ENCODE data around the gene ZNF536. TPM values are rescaled to one million over a fixed set of nuclear protein-coding genes. Genes with fewer than 3 reads are reported as not detected.

The ZNF536 gene
- not detected for total RNA-seq

DNA sequence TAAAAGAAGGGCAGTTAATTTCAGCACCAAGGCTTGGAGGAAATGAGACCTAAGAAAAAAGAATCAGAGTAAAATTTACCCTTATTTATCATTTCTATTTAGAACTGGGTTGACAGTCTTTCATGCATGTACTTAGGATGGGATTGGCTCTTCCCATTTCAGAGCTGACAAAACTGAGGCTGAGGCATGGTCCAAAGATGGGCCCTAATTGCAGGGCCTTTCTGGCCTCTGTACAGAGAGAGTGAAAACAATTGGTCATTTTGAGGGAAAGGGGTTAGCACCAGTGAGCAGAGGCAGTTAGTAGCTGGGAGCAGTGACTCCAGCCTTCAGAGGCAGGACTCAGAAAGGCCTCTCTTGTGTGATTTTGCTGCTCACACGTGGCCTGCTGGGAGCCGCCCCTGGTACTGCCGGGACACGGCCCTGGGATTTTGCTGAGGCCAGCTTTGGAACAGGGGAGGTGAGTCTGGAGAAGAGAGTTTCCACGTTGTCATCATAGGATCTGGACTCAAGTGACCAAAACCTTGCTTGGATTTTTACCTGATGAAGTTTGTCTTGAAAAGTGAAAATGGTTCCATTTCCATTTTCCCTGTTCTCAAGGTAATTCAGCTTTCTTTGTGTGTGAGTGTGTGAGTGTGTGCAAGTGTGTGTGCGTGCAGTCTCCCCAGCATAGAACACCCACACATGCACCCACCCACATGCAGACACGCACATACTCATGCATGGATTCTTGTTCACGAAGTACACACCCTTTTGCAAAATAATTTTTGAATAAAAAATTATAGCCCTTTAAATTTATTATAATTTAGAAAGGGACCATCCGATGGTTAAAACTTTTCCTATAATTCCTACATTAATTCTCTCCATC is at the start of gene ZNF536:
Gene ZNF536, plus strand, starts transcription at position 425 of the 865 bp plus-strand sequence. CDS start 71,179 bp downstream, outside the sequence.
- Mint-ChIP-seq H3K36me3 (no peaks in the 10 kb centered on the region), H3K9me3 (no peaks in the 10 kb centered on the region), H3K27ac (no peak within 1 kb of the TSS)
- DNase-seq (ENCODE audit: low spot score in 2 of 2) (no peak), ATAC-seq (no peak)

DNA sequence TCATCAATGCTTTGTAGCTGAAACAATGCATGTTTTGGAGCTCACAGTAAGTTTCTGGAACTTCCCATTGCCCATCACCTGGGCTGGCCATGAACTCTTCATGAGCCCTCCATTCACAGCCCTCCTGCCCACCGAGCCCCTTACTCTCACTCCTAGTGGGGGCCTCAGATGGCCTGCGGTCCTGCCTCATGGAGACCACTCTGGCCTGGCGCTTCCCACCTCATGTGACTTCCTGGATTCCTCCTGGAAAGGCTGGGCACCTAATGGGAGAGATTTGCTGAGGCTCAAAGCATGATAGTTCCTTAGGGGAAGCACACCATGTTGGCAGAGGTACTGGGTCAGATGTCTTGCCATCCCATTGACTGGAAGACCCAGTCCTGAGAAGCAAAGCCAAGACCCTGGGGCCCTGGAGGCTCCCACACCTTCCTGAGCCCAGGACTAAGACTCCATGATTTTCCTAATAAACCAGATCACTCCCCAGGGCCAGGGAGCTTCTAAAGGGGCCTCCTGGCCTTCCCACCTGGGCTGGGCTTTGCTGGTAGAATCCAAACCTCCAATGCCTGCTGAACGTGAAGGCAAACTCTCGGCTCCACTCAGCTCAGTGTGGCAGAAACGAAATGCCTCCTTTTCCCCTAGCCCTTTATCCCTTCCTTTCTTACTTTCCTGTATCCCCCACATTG is 49.4 kb upstream of the ZNF536 start:
- H3K9me3 Mint-ChIP-seq: peaks cover 5 to 7% of the 10 kb centered on the region in 2 donors
- DNase-seq (ENCODE audit: low spot score in 2 of 2) (no peak), ATAC-seq (no peak)
- H3K27ac Mint-ChIP-seq: no peak overlapping the region
- H3K36me3 Mint-ChIP-seq: no peaks in the 10 kb centered on the region

DNA sequence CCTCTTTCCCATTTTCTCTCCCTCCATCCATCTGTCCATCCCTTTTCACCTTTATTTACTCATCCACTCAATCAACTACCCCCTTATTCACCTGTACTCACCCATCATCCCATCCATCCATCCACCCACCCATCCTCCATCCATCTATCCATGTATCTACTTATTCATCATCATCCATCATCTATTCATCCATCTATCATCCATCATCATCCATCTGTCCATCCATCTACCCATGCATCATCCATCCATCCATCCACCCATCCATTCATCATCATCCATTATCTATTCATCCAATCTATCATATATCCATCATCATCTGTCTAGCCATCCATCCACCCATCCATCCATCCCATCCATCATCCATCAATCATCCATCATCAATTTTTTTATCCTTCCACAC is 48.3 kb upstream of the ZNF536 start:
- H3K27ac Mint-ChIP-seq: no peak overlapping the region
- no peaks in the 10 kb centered on the region for H3K36me3 Mint-ChIP-seq

DNA sequence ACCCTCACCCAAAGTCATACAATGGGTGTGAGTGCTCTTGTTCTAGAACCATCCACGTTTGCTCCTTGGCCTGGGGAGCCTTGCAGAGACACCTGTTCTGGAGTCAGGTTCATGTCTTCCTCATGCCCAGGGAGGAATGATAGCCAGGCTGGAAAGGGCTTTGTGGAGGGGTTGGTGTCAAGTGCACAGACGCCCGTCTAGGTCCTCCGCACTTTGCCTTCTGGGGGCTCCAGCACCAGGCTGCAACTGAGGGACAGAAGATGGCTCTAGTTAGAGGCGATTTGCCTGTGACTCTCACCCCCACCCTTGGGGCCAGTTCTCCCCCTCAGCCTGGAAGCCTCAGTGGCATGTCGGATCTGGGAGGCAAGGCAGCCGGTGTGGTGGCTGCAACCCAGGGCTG is 47.2 kb upstream of the ZNF536 start:
- H3K27ac Mint-ChIP-seq: no peak overlapping the region
- no peaks in the 10 kb centered on the region for H3K36me3 Mint-ChIP-seq
- ATAC-seq: no peak
- no peak for DNase-seq (ENCODE audit: low spot score in 2 of 2)
- H3K9me3 Mint-ChIP-seq: peaks cover 5 to 7% of the 10 kb centered on the region in 2 donors

More for the DNA sequence above, 48.3 kb upstream of the ZNF536 start:
- peaks cover 5 to 7% of the 10 kb centered on the region in 2 donors for H3K9me3 Mint-ChIP-seq
- DNase-seq (ENCODE audit: low spot score in 2 of 2): no peak
- no peak for ATAC-seq

DNA sequence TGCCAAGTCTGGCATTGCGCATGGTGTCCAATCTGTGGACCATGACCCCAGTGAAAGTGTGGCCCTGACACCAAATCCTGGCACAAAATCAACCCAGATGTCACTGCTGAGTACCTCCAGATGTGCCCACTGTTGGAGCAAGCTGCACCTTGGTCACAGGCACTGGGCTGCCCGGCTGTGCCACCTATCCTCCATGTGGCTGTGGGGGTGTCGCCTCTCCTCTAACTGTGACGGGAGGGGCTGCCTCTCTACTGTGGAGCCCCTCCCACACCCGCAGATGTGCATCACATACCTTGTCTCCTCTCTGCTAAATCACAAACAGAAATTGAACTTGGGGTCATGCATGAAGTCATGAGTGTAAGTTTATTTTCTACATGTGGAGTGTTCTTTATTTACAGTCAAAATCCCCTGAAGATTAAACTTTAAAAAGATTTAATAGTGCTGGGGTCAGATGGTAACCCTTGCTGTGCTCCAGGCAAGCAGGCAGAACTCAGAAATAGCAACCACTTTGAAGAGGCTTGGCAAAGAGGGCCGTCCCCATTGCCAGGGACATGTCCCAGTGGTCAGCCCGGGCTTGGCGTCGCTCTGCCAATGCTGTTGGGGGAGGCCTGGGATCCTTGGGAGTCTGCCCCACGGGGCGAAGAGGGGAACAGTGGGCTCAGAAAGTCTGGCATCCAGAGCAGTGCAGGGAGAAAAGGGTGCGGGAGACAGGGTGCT is 46.4 kb upstream of the ZNF536 start:
- no peak for ATAC-seq
- H3K36me3 Mint-ChIP-seq: no peaks in the 10 kb centered on the region
- DNase-seq (ENCODE audit: low spot score in 2 of 2): no peak
- H3K27ac Mint-ChIP-seq: no peak overlapping the region
- peaks cover 5 to 7% of the 10 kb centered on the region in 2 donors for H3K9me3 Mint-ChIP-seq

DNA sequence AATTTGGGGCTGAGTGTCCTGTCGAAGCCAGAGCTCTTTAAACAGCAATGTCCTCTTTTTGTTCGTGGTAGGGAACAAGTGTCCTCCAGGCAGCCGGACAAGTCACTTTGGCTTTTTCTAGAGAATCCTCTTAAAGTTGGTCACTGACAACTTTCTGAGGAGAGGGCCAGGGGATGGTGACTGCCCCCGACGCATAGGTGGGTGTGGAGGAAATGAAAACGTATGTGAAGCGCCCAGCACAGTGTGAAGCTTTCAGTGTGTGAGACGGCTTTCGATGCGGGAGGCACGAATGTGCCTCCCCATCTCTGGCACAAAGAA is 45.8 kb upstream of the ZNF536 start:
- ATAC-seq: no peak
- H3K27ac Mint-ChIP-seq: no peak overlapping the region
- peaks cover 5 to 7% of the 10 kb centered on the region in 2 donors for H3K9me3 Mint-ChIP-seq
- no peak for DNase-seq (ENCODE audit: low spot score in 2 of 2)
- no peaks in the 10 kb centered on the region for H3K36me3 Mint-ChIP-seq

DNA sequence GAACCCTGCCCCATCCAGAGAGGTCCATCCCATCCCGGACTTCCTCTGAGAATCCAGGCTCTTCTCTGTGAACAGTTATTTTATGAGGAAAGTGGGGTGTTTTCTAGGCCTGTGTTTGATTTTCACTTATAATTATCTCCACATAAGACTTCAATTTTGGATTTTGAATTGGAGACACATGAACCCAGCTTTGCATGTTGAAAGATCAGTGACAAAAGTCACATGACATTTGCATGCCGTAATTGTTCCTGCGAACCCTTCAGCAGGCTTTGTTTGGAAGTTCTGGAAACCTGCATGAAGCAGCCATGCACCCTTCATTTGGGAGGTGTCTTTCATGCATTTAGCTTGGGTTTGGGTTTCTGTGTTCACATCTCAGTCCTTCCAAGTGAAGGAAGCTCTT is 44.9 kb upstream of the ZNF536 start:
- ATAC-seq (no peak), DNase-seq (ENCODE audit: low spot score in 2 of 2) (no peak)
- Mint-ChIP-seq H3K9me3 (peaks cover 5 to 7% of the 10 kb centered on the region in 2 donors), H3K36me3 (no peaks in the 10 kb centered on the region), H3K27ac (no peak overlapping the region)

DNA sequence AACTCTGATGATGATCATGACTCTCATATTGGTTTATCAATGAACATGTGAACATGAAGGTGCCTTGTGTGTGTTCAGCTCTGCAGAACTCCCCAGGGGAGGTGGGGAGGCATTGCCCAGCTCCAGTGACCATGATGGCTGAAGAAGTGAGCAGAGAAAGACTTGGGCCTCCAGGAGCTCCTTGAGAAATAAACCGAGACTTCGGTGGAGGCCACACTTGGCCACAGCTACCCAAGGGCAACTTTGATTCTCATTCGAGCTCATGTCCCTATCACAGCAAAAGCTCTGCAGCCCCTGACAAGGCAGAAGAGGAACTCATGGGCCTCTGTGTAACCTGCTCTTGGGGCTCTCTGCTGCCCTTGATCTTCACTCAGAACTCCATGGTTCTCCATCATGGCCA is 44.1 kb upstream of the ZNF536 start:
- peaks cover 5 to 7% of the 10 kb centered on the region in 2 donors for H3K9me3 Mint-ChIP-seq
- no peaks in the 10 kb centered on the region for H3K36me3 Mint-ChIP-seq
- DNase-seq (ENCODE audit: low spot score in 2 of 2) (no peak), ATAC-seq (no peak)
- no peak overlapping the region for H3K27ac Mint-ChIP-seq

DNA sequence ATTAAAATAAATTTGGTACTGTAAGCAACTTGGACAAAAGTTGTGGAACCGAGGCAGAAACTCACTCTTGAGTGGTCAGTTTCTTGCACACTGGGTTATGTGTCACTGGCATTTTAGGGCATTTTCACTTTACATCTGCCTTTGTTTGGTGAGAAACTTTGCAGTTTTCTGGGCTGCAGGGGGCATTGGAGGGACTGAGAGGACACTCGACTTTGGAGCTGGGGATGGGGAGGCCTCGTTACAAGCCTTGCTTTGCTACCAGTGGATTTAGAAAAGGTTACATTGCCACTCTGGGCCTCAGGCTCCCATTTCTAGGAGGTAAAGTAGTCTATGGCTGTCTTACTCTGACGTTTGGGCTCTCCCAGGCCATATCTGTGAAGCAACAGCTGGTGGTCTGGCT is 41.9 kb upstream of the ZNF536 start:
- DNase-seq (ENCODE audit: low spot score in 2 of 2) (no peak), ATAC-seq (no peak)
- no peaks in the 10 kb centered on the region for H3K9me3 Mint-ChIP-seq
- no peaks in the 10 kb centered on the region for H3K36me3 Mint-ChIP-seq
- no peak overlapping the region for H3K27ac Mint-ChIP-seq

DNA sequence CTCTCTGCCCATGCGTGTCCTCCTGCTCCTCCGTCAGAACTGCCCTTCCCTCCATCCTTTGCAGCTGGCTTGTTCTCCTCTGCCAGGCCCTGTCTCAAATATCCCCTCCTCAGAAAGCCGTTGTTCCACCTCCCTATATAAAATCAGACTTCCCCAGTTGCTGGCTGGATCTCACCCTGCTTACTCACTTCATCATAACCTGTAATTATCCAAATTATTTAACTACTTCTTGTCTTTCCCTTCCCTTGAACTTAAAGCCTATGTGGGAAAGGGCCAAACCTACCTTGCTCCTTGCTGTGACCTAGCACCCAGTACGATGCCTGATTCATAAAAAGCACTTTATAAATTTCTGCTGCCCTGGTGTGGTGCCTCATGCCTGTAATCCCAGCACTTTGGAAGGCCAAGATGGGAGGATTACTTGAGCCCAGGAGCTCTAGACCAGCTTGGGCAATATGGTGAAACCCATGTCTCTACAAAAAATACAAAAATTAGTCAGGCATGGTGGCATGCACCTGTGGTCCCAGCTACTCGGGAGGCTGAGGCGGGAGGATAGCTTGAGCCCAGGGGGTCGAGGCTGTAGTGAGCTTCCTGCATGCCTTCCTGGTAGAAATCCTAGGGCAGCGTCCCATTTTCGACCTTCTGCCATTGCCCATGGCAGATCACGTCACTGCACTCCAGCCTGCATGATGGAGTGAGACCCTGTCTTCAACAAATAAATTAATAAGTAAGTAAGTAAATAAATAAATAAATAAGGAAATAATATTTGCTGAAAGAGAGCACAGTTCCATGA is 39.5 kb upstream of the ZNF536 start:
- Mint-ChIP-seq H3K9me3 (no peaks in the 10 kb centered on the region), H3K36me3 (no peaks in the 10 kb centered on the region), H3K27ac (no peak overlapping the region)
- no peak for ATAC-seq
- DNase-seq (ENCODE audit: low spot score in 2 of 2): no peak

DNA sequence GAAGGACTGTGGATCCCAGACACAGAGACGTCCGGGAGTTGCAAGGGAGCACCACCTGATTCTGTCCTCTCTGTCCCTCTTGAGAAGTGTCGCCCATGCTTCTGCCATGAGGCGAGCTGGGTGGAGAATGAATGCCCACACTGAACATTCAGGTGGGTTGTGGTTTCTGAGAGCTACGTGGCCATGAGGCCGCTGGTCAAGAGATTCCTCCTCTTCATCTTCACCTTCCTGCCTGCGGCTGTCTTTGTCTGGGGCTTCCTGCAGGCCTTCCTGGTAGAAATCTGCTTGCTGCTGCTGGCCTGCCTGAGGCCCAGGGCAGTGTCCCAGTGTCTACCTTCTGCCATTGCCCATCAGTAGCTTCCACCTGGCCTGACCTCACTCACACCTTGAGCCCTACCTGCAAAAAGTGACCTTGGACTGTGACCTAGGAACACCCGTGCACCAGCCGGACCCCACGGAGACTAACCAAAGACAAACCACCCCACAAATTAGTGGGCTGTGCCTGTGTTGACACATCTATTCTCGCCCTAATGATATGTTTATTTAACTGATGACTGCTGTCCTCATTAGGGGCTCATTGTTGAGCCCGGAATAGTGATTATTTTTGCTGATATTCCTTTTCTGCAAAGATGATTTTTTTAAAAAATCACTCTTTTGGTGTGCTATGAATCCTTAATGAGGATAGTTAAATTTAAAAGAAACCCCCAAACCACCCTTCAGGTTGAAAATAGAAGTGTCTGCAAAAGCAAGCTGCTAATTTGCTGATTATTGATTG is 38.7 kb upstream of the ZNF536 start:
- Mint-ChIP-seq H3K36me3 (no peaks in the 10 kb centered on the region), H3K9me3 (no peaks in the 10 kb centered on the region), H3K27ac (no peak overlapping the region)
- ATAC-seq (no peak), DNase-seq (ENCODE audit: low spot score in 2 of 2) (peak in 1 of 2 donors; percentile 9)

DNA sequence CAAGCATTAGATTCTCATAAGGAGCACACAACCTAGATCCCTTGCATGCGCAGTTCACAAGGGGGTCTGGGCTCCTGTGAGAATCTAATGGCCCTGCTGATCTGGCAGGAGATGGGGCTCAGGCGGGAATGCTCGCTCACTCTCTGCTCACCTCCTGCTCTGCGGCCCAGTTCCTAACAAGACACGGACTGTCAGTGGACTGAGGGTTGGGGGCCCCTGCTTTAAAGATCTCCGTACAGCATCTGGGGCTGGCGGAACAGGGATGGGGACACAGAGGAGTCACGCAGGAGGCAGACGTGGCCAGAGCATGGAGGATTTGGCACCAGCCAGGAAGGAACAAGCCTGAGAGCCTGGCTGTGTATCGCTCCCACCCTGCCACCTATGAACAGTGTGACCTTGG is 37.3 kb upstream of the ZNF536 start:
- no peak overlapping the region for H3K27ac Mint-ChIP-seq
- H3K36me3 Mint-ChIP-seq: no peaks in the 10 kb centered on the region
- DNase-seq (ENCODE audit: low spot score in 2 of 2) (peak in 1 of 2 donors; percentile 21), ATAC-seq (no peak)
- no peaks in the 10 kb centered on the region for H3K9me3 Mint-ChIP-seq

DNA sequence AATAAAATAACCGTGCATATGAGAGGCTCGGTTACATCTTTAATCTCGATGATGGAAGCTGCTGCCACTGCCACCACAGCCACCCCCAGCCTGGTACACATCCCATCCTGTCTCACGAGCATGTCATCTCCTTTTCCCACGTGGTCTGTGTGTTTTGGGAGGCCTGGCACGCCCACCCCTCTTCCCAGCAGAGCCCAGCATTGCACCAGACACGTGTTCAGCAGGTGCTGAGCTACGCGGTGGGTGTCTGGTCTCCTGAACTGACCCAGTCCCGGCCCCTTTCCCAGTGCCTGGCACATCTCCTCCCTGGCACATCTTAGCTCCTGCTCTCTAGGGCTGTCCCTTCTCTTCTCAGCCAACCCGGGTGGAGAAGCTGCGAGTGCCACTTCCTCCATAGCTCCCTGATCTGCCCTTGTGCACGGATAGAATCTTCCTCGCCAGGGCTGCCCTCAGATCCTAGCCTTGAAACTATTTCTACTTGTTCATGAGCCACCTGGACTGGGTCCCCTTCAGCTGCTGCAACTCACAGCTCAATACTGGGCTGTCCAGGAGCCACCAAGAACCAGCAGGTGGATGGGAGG is 36.8 kb upstream of the ZNF536 start:
- DNase-seq (ENCODE audit: low spot score in 2 of 2): peak in 1 of 2 donors; percentile 41
- Mint-ChIP-seq H3K27ac (no peak overlapping the region), H3K9me3 (no peaks in the 10 kb centered on the region), H3K36me3 (no peaks in the 10 kb centered on the region)
- no peak for ATAC-seq

DNA sequence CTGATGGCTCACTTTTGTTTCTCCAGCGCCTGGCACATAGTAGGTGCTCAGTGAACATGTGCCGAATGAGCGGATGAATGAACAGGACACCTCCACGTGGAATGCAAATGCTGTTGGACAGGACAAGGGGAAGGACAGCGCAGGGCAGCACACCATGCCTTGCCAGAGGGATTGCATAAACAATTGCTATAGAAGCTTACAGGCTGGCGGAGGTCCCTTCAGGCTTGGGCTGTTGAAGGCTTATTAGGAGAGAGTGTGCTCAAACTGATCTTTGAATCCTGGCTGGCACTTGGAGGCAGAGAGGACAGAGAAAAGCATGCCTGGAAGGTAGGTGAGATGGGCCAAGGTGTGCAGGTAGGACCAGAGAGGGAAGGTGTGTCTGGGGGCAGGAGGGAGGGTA is 35.9 kb upstream of the ZNF536 start:
- Mint-ChIP-seq H3K36me3 (no peaks in the 10 kb centered on the region), H3K27ac (no peak overlapping the region), H3K9me3 (no peaks in the 10 kb centered on the region)
- DNase-seq (ENCODE audit: low spot score in 2 of 2): peak in 1 of 2 donors; percentile 13
- ATAC-seq: no peak

DNA sequence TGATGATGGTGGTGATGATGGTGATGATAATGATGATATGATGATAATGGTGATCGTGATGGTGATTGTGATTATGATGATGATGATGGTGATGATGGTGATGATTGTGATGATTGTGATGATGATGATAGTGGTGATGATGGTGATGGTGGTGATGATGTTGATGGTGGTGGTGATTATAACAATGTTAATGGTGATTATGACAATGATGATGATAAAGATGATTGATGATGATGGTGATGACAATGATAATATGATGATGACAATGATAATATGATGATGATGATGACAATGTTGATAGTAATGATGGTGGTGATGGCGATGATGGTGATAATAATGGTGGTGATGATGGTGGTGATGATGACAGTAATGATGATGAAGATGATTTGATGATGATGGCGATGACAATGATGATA is 34.1 kb upstream of the ZNF536 start:
- no peak for DNase-seq (ENCODE audit: low spot score in 2 of 2)
- Mint-ChIP-seq H3K36me3 (no peaks in the 10 kb centered on the region), H3K27ac (no peak overlapping the region), H3K9me3 (no peaks in the 10 kb centered on the region)
- ATAC-seq: no peak
